Stimulated activated CD8-positive, alpha-beta memory T cell treated with anti-CD3 and anti-CD28 coated beads, Interleukin-4, amount 100 ng/mL, for 24 hours (primary cell): ENCODE results near the gene SCYL3.
"Not testable (repeated sequence)": the region's sequence is repeated elsewhere in the genome, so short reads cannot be mapped to it uniquely, and the experiment has no call there.

Experiments
- DNase-seq: peaks from one replicate; pipeline ENCODE4 v3.0.0-alpha.2; 2020; ENCODE audit warnings: low read depth

SCYL3 gene

GRCh38 chr1:169869426-169869825 lies 24.3 kb downstream of the SCYL3 start:
- DNase-seq: no peak

- DNase-seq: no peak
Observed at GRCh38 chr1:169868978-169869377, 24.7 kb downstream of the SCYL3 start.

GRCh38 chr1:169867012-169867675 lies 26.6 kb downstream of the SCYL3 start:
- no peak for DNase-seq

GRCh38 chr1:169866577-169866976 lies 27.1 kb downstream of the SCYL3 start:
- no peak for DNase-seq

- not testable (repeated sequence) for DNase-seq
Observed at GRCh38 chr1:169864531-169864930, 29.2 kb downstream of the SCYL3 start.

- DNase-seq: no peak
Observed at GRCh38 chr1:169860750-169861149, 32.9 kb downstream of the SCYL3 start.

GRCh38 chr1:169860187-169860586 lies 33.5 kb downstream of the SCYL3 start:
- no peak for DNase-seq

- no peak for DNase-seq
Observed at GRCh38 chr1:169859001-169859400, 34.7 kb downstream of the SCYL3 start.

- no peak for DNase-seq
Observed at GRCh38 chr1:169858467-169858866, 35.2 kb downstream of the SCYL3 start.

- DNase-seq: no peak
Observed at GRCh38 chr1:169853341-169853740, 40.4 kb downstream of the SCYL3 start.

- no peak for DNase-seq
Observed at GRCh38 chr1:169849346-169850022, 44.2 kb downstream of the SCYL3 start.

GRCh38 chr1:169848456-169848855 lies 45.2 kb downstream of the SCYL3 start:
- DNase-seq: no peak

- DNase-seq: no peak
Observed at GRCh38 chr1:169844941-169845608, 48.6 kb downstream of the SCYL3 start.

- no peak for DNase-seq
Observed at GRCh38 chr1:169838942-169839341, 54.8 kb downstream of the SCYL3 start.

GRCh38 chr1:169836198-169836597 lies 57.5 kb downstream of the SCYL3 start:
- no peak for DNase-seq

- no peak for DNase-seq
Observed at GRCh38 chr1:169835647-169836046, 58.0 kb downstream of the SCYL3 start.

GRCh38 chr1:169834869-169835268 lies 58.8 kb downstream of the SCYL3 start:
- no peak for DNase-seq

GRCh38 chr1:169833179-169833901 lies 60.4 kb downstream of the SCYL3 start:
- DNase-seq: no peak

GRCh38 chr1:169829671-169830070 lies 64.0 kb downstream of the SCYL3 start:
- no peak for DNase-seq

- DNase-seq: no peak
Observed at GRCh38 chr1:169824153-169824552, 69.5 kb downstream of the SCYL3 start.

- no peak for DNase-seq
Observed at GRCh38 chr1:169821500-169821899, 72.2 kb downstream of the SCYL3 start.

GRCh38 chr1:169816617-169817016 lies 77.1 kb downstream of the SCYL3 start:
- DNase-seq: no peak

- DNase-seq: no peak
Observed at GRCh38 chr1:169814265-169814664, 79.4 kb downstream of the SCYL3 start.
